RKO (cell line): ENCODE data around the gene LIG1.

ENCODE experiments used
- DNase-seq: peaks from one replicate; pipeline ENCODE4 v3.0.0-alpha.2; 2016; ENCODE audit warnings: low spot score

The LIG1 gene

DNA sequence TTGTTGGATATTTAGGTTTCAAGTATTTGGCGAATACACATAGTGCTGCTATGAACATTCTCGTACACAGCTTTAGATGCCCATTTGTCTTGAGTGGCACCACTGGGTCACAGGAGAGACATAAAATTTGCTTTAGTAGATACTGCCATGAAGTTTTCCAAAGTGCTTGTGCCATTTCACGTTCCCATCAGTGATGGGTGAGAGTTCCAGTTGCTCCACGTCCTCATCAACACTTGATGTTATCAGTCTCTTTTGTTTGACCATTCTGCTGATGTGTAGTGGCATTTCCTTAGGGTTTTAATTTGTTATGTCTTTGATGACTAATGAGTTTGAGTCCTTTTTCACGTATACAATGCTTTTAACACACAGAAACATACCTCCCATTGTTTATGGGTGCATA is 11.4 kb upstream of the LIG1 start:
- DNase-seq: no peak

GRCh38 chr19:48176226-48176625 is 6.1 kb upstream of the LIG1 start:
- no peak for DNase-seq

DNA sequence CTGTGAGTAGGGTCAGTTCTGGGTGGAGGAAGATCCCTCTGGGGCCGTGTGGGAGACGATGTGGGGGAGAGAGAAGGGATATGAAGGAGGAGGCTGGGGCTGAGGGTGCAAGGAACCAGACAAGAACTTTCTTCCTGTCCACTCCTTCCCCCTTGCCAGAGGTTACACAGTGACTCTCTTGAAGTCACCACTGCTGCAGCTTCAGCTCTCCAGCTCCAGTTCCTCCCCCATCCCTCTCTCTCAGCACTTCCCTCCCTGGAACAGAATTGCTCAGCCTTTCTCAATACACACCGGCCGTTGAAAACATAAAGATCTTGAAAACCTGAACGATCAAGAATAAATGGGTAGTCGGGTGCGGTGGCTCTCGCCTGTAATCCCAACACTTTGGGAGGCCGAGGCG is 5.4 kb upstream of the LIG1 start:
- DNase-seq: no peak

- no peak for DNase-seq
Measured at GRCh38 chr19:48174445-48175030, 4.4 kb upstream of the LIG1 start.

GRCh38 chr19:48171710-48172109 is 1.6 kb upstream of the LIG1 start:
- DNase-seq: no peak

GRCh38 chr19:48170817-48171347 is 738 bp upstream of the LIG1 start:
- no peak for DNase-seq

DNA sequence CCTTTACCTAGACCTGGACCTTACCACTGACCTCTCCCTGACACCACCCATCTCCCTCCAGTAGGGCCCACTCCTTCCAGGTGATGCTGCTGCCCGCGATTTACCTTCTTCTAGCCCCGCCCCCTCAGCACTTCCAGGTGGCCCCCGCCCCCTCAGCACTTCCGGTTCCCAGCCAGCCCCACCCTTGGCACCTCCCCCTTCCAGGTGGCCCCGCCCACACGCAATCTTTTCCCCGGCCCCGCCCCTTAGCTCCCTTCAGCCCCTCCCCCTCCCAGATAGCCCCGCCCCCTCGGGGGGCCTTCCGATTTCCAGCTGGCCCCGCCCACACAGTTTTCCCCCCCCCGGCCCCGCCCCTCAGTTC is 586 bp downstream of the LIG1 start:
- DNase-seq: peak; percentile 39

- DNase-seq: no peak
Measured at GRCh38 chr19:48168689-48169088, 1.5 kb downstream of the LIG1 start.

GRCh38 chr19:48158210-48158790 is 11.8 kb downstream of the LIG1 start:
- no peak for DNase-seq

GRCh38 chr19:48154003-48154402 is 16.1 kb downstream of the LIG1 start:
- no peak for DNase-seq

GRCh38 chr19:48152551-48152950 is 17.6 kb downstream of the LIG1 start:
- DNase-seq: peak; percentile 64

DNA sequence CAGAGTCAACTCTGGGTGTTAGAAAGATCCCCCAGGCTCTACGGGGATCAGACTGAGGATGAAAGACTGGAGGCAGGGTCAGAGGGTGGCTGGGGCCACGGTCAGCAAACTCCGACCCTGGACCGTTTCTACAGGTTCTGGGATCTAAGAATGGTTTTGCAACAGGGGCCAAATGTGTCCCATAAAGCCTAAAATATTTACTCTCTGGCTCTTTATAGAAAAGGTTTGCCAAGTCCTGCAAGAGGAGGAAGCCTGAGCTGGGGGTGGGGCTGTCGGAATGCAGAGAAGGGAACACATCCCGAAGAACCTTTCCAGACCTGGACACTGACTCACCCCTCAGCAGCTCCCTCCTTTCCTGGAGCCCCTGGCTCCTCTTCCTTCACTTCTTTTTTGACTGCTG is 20.7 kb downstream of the LIG1 start:
- no peak for DNase-seq

GRCh38 chr19:48148576-48148975 is 21.6 kb downstream of the LIG1 start:
- no peak for DNase-seq

DNA sequence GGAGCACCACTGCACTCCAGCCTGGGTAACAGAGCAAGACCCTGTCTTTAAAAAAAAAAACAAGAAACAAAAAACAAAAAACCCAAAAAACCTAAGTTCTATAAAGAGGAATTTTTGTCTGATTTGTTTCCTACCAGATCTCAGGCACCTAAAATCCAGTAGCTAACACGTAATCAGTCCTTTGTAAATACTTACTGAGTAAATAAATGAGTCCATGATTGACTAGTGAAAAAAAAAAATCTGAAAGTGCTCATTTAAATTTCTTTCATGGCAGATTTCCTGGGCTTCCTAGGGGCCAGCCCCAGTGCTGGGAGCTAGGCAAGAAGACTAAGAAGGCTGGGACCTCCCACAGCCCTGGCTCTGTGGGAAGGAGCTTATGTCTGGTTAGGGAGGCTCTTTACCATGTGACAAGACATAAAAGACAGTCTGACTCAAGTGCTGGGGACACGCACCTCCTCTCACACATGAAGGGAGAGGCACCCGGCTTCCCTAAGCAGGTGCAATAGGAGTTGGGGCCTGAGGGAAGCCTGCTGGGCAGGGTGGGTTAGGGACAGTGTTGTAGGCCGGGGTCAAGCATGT is 22.5 kb downstream of the LIG1 start:
- DNase-seq: no peak

DNA sequence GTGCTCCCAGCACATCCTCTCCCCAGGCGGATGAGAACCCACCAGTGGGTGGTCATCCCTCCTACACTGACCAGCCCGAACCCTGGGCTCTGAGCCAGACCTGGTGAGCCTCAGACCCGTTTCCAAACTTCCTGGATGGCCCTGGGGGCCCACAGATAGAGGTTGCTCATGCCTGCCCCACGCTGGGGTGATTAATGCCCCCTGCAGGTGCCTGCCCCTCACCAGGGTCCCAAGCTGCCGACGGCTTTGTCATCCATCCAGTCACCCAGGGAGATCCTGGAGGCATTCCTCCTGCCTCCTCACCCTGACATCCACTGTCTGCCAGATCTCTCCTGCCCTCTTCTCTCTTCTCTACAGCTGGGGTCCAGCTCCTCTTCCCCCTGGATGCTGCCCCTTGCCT is 31.1 kb downstream of the LIG1 start:
- no peak for DNase-seq

- no peak for DNase-seq
Measured at GRCh38 chr19:48137411-48137810, 32.7 kb downstream of the LIG1 start.

GRCh38 chr19:48136547-48136946 is 33.6 kb downstream of the LIG1 start:
- no peak for DNase-seq

DNA sequence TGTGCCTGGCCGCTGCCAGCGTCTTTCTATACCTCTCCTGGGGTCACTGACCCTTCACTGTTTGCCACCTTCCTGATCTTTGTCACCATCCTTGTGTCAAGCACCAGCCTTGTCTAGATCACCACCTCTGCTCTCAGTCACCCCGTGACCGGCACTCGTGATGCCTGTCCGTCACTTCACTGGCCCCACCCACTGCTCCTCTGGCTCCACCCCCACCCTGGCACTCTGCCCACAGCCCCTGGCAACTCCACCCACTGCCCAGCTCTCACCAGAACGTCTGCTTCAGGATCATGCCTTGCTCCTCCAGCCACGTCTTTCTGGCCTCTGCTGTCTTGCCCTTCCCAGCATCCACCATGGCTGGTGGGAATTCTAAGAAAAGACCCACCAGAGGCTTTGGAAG is 34.7 kb downstream of the LIG1 start:
- no peak for DNase-seq

GRCh38 chr19:48133094-48133493 is 37.0 kb downstream of the LIG1 start:
- DNase-seq: no peak

DNA sequence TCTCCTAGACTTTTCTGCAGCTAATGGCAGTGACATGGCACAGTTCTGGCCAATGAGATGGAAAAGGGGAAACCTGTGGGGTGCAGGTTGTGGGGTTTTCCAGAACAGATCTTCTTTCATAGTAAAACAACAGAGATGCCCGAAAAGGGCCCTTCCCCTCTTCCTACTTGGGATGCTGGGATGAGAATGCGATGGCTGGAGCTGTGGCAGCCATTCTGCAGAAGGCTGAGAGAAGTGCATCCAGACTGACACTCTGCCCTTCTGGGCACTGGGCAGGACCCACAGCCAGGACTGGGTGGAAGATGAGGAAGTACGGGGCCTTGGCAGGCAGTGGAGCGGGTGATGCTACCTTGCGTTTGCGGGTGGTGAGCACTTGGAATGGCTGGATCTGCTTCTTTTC is 42.6 kb downstream of the LIG1 start:
- DNase-seq: no peak

- DNase-seq: peak; percentile 27
Measured at GRCh38 chr19:48123907-48124651, 46.1 kb downstream of the LIG1 start.

- no peak for DNase-seq
Measured at GRCh38 chr19:48122421-48122820, 47.7 kb downstream of the LIG1 start.

DNA sequence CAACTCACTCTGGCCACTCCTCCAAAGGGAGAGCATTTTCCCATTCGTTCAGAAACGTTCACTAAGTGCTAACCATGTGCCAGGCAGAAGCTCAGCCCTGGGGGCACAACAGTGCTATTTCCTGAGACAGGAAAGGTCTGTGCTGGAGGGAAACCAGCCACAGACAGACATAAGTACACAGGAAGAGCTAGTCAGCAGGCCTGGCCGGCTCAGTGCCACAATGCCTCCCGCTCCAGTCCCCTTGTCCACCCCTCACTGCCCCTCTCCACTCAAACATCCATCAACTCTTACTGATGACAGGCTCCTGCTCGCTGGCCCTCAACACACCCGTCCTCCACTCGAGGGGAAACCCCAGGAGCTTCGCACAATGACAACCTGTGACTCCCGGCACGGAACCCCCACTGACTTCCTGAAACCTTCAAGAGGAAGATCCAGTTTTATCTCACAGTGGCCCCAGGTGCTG is 48.2 kb downstream of the LIG1 start:
- DNase-seq: no peak
